ENCODE measurements around the gene CCDC192.
"Not testable (repeated sequence)": the region's sequence is repeated elsewhere in the genome, so short reads cannot be mapped to it uniquely, and the experiment has no call there.

The CCDC192 gene

DNA sequence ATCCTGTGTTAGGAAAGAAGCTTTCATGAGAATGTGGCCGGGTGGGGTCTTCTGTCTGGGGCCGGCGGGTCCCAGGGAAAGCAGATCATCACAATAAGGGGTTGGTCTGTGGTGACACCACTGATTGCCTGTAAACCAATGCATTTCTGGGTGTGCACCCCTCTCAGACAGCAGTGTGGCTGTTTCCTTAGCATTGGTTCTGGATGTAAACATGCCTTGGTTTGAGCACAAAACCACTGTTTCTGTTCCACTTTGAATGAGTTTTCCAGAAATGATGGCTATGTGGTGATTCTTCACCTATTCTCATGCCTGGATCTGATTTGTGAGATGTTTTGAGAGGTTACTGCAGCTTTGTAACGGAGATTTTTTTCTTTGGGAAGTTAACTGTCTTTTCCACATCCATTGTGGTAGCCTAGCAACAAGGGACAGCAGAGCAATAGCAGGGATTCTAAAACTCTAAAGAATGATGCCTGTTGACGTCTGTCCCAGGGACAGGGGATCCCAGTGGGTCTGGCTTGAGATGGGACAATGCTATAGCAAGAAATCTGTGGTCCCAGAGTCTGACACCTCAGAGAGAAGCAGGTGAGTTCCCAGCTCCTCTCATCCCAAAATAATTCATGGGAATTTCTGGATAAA, at the start of gene CCDC192:
CCDC192 (plus strand) TSS at position 466 of the 636 bp plus-strand sequence; CDS start at position 521, 55 bp downstream.
- no peak for DNase-seq

DNA sequence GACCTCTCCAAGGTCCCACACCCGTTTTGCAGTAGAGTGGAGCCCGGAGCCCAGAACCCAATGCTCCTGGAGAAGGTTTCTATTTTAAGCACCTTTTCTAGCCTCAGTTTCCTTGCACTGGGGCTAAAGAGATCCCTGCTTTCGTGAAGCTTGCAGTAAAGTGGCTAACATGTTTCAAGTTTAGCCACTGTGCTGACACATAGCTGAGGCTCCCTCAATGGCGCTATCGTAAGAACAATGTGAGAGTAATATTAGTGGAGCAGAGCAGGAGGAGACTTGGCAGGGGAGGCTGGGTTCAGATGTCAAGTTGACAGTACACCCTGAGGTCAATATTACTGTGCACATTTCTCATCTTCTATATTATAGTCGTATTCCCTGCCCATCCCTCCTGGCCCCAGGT, 46.4 kb upstream of the CCDC192 start:
- no peak for DNase-seq

GRCh38 chr5:127660047-127660733, 43.0 kb upstream of the CCDC192 start:
- no peak for DNase-seq

GRCh38 chr5:127664093-127664492, 39.1 kb upstream of the CCDC192 start:
- DNase-seq, result no peak

DNA sequence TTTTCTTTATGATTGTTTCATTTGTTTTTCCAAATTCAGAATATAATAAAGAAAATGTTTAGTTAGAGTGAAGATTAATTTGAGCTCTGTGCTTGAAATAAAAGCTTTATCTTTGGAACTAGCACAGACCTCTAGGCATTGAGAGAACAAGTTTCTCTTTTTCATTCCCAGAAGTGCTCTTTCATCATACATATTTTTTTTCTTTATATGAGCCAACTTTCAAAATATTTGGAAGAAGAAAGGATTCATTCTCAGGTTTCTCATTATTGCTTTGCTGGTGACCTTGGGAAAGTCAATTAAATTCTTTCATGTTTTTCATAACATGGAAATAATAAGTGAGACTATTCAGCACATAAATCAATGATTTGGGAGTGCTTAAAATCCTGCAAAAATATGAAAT, 37.5 kb upstream of the CCDC192 start:
- no peak for DNase-seq

- no peak for DNase-seq
These were observed 37.0 kb upstream of the CCDC192 start for GRCh38 chr5:127666043-127666716.

- DNase-seq, result no peak
These were observed 35.3 kb upstream of the CCDC192 start for GRCh38 chr5:127667926-127668325.

GRCh38 chr5:127671218-127671617, 32.0 kb upstream of the CCDC192 start:
- DNase-seq, result no peak

DNA sequence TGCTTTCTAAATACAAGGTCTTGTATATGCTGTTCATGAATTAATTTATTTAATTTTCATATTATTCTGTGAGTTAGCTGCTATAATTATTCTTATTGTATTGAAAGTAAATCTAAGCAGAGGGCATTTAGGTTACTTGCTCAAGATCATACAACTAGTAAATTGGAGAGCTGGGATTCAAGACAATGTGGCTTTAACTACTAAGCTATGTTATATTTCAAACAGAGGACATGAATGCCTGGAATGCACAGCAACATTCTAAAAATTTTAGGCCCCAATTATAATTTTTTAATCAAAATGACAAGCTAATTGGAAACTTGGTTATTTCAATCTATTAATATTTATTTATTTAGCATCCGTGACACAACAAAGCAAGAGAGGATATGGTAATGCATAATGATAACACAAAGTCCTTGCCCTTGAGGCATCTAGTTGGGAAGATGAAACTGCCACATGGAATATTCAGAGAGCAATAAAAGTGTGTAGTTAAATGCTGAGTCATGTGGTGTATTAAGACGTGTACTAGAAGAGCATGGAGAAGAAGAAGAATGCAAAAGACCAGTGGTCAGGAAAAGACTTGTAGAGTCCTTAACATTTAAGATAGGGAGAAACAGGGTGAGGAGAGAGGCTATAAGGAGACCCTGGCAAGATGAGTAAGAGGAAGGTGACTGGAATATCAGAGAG, 29.9 kb upstream of the CCDC192 start:
- DNase-seq, result no peak

DNA sequence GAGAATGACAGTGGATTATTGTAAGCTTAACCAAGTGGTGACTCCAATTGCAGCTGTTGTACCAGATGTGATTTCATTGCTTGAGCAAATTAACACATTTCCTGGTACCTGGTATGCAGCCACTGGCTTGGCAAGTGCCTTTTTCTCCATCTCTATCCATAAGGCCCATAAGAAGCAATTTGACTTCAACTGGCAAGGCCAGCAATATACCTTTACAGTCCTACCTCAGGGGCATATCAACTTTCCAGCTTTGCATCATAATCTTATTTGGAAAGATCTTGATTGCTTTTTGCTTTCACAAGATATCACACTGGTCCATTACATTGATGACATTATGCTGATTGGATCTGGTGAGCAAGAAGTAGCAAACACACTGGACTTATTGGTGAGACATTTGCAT, 26.2 kb upstream of the CCDC192 start:
- DNase-seq, result not testable (repeated sequence)

DNA sequence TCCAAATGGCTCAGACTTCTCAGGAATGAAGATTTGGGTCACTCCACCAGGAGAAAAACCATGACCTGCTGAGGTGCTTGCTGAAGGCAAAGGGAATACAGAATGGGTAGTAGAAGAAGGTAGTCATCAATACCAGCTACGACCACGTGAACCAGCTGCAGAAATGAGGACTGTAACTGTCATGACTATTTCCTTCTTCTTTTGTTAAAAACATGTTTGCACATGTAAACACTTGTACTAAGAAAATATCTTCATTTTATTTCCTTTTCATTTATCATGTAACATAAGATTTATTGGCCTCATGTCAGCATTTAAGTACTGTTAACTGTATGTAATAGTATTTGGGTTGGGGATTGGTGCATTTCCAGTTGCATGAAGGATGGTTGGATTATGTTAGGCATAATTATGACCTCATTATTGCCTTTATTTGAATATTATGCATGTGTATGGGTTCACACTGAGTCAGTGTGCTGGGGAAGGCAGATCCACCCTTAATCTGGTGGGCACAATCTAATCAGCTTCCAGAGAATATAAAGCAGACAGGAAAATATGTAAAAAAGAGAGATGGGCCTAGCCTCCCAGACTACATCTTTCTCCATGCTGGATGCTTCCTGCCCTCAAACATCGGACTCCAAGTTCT, 23.4 kb upstream of the CCDC192 start:
- not testable (repeated sequence) for DNase-seq

- DNase-seq, result no peak
These were observed 22.6 kb upstream of the CCDC192 start for GRCh38 chr5:127680595-127680994.

DNA sequence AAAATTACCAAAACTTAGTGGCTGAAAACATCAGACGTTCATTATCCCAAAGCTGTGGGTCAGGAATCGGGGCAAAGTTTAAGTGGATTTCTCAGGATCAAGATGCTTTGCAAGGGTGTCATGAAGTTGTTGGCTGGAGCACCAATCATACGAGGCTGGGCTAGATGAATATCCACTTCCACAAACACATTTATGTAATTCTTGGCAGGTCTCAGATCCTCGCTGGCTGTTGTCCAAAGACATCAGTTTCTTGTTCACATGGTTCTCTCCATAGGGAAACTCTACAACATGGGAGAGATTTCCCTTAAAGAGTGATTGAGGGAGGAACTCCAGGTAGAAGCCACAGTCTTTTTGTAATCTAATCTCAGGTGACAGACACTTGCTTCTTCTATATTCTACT, 20.2 kb upstream of the CCDC192 start:
- DNase-seq, result no peak

DNA sequence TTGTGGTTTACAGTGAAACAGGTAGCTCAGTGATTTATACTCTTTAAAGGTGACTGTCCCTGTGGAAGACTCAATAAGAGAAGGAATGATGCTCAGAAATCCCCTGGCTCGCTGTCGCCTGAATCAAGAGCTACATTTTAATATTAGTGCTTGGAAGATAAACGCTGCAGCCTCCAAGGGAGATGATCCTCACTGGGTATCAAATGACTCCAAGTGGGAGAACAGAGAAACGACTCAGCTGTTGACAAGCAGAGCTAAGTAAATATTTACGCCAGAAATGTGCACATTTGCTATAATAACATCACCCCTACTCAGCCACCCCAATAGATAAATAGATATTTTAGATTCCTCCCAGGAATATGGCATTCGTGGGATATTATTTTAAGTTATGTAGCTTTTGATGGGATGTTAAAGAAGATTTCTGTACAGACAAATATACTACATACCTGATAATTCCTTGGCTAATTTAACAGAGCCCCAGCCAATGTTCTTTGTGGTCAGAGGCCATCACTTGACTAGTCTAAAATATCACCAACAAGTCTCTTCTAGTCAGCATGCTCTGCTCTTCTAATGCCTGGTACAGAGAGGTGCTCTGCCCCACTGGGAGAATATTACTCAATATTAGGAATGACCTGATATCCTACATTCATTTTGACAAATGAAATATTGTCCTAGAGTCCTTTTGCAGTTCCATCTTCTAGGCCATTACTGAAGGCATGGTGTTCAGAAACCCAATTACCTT, 18.3 kb upstream of the CCDC192 start:
- no peak for DNase-seq

DNA sequence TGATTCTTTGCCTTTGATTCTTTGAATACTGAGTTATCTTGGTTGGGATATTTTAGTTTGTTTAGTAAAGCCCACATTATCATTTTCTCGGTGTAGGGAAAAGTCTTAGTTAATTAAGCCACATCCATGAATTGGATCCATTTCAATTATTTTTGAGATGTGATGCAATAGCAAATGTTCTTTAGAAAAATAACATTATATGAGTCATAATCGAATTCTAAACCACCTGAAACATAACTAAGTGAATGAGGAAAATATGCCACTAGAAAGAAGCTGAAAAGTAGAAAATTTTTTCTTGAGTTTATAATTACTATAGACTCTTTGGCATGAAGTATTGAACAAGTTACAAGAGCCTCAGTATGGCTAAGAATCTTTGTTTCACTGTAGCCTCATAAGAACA, 17.5 kb upstream of the CCDC192 start:
- DNase-seq, result no peak

DNA sequence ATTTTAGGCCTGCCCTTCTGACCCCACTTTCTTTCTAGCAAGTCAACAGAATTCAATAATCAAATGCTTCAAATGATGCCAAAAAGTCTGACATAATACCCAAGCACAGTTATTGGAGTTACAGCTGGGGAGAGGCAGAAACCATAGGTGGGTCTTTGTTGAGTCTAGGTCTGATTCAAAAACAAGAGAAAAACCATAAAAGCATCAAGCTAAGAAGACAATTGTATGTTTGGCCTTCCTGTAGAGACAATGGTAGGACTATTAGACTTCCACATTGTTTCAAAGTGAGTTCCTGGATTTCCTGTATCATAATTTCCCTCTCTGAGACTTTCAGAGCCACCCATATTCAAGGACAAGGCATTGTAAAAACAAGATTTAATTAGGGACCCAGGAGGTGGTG, 16.8 kb upstream of the CCDC192 start:
- DNase-seq, result no peak

DNA sequence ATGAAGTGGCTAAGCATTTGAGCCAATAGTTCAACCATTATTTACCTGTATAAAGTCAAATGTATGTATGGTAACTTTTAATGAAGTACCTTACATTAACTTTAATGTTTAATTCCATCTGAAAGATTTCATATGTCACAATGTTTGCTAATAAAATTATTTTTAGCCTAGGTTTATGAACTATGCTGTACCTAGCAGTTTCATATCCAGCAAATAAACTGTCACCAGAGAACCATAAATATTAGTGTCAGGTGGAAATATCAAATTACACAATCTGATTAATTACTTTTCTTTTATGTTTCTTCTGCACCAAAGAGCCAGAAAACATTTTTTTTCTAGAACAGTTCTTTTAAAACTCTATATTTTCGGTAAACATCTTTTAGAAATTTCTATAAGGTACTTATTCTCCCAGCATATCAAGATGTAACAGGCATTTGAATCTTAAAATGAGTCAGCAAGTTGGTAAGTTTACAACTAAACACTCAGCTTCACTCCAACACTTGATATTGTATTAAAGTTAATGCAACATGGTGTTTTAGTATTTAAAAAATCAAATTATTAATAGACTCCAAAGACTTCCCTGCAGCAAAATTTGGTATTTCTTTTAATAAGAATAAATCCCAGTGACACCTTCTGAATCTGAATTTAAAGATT, 8.5 kb upstream of the CCDC192 start:
- DNase-seq, result no peak

- DNase-seq, result no peak
These were observed 7.8 kb upstream of the CCDC192 start for GRCh38 chr5:127695346-127695745.

GRCh38 chr5:127696683-127697082, 6.5 kb upstream of the CCDC192 start:
- DNase-seq, result no peak

DNA sequence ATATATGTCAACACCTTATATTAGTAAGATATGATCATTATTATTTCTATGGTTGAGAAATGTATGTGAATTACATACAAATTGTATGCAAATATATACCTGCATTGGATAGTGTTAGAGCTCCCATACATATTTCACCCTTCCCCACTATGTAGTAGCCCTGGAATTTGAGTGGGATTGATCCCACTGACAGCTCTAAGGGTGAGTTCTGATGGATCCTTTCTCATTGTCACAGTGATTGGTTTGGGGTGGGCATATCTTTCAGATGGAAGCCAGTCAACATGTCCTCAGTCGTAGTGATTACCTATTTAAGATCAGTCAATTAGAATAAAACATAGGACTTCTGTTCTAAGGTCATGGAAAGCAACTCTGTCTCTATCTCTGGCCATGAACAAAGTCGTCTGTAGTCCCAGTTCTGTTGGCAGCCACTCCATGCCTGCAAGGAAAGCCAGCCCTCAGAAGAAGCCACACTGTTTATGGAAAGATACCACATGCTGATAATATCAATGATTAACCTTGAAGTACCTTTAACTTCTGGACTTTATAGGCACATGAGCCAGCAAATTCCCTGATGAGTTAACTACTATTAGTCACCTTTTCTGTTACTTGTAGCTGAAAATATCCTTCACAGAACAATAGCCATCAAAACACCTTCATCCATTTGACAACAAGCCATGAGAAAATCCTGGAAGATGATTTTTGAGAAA, 5.1 kb upstream of the CCDC192 start:
- no peak for DNase-seq

- DNase-seq, result no peak
These were observed 3.8 kb upstream of the CCDC192 start for GRCh38 chr5:127699416-127699815.
